ENCODE data around the gene MOB2. TPM values are rescaled to one million over a fixed set of nuclear protein-coding genes. Genes with fewer than 3 reads are reported as not detected.

The MOB2 gene
- total RNA-seq, 4 donors from 2014 or later: 84.8 to 126 (median 93.8) TPM

DNA sequence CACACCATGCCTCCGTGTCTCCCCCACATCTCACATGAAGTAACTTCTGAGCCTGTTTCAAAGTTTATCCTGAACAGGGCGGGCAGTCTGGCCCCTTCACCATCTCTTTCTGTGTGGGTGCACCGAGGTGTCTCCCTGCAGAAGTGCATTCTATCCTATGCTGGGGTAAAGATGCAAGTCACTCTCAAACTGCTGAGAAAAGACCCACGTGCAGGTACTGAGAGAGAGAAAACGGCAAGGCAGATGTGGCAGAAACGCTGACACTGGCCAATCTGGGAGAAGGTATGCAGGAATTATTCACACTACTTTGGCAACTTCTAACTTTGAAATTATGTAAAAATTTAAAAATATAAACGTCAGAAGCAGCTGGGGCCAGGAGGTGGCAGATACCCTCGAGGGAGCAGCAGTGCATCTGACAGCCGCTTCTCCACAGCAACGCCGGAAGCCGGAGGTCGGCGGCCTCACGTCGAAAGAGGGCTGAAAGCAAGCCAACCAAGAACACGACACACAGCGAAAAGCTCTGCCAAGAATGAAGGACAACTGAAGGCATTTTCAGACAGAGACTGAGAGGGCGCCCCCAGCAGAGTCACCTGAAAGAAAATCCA is 34.2 kb upstream of the MOB2 start:
- no peak for DNase-seq (ENCODE audit: low spot score in 2 of 2)
- TF ChIP-seq, protein P1, sequence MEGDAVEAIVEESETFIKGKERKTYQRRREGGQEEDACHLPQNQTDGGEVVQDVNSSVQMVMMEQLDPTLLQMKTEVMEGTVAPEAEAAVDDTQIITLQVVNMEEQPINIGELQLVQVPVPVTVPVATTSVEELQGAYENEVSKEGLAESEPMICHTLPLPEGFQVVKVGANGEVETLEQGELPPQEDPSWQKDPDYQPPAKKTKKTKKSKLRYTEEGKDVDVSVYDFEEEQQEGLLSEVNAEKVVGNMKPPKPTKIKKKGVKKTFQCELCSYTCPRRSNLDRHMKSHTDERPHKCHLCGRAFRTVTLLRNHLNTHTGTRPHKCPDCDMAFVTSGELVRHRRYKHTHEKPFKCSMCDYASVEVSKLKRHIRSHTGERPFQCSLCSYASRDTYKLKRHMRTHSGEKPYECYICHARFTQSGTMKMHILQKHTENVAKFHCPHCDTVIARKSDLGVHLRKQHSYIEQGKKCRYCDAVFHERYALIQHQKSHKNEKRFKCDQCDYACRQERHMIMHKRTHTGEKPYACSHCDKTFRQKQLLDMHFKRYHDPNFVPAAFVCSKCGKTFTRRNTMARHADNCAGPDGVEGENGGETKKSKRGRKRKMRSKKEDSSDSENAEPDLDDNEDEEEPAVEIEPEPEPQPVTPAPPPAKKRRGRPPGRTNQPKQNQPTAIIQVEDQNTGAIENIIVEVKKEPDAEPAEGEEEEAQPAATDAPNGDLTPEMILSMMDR (IDR thresholded peaks at IDR 0.05): no peak
- TF ChIP-seq POLR2A (IDR thresholded peaks at IDR 0.05): no peak
- no peak overlapping the region for H3K4me3 ChIP-seq (ENCODE audit: low read depth, poor library complexity, severe bottlenecking)
- intact Hi-C loops (cut with DNase I; ENCODE audit: low total_unique reads): no loop called here
- 48 to 60% methylated on average over 19 of the region's 19 CpGs for WGBS, 2 donors

DNA sequence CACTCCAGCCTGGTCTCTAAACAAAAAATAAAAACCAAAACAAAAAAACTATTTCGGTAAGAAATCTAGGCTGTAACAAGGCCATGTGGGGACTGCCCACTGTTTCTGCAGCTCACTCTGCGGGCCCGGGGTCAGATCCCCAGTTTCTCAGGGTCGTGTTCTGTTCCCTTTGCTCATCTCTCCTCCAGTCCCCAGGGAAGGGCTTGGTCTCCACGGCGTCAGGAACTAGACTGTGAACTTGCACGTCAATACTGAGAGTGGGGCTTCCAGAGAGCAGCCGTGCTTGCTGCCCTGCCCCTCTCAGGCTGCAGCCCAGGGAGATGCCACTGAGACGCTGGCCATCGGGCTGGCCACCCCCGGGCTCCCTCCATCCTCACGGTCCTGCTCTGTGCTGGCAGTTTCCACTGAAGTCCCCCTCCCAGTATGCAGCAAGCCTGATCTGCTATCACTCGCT is 33.7 kb upstream of the MOB2 start:
- TF ChIP-seq, protein P1 (IDR thresholded peaks at IDR 0.05): no peak
- no peak for TF ChIP-seq POLR2A (IDR thresholded peaks at IDR 0.05)
- intact Hi-C loops (cut with DNase I; ENCODE audit: low total_unique reads): no loop called here
- WGBS, 2 donors: 71 to 84% methylated on average over 13 of the region's 13 CpGs
- DNase-seq (ENCODE audit: low spot score in 2 of 2): no peak
- H3K4me3 ChIP-seq (ENCODE audit: low read depth, poor library complexity, severe bottlenecking): no peak overlapping the region

DNA sequence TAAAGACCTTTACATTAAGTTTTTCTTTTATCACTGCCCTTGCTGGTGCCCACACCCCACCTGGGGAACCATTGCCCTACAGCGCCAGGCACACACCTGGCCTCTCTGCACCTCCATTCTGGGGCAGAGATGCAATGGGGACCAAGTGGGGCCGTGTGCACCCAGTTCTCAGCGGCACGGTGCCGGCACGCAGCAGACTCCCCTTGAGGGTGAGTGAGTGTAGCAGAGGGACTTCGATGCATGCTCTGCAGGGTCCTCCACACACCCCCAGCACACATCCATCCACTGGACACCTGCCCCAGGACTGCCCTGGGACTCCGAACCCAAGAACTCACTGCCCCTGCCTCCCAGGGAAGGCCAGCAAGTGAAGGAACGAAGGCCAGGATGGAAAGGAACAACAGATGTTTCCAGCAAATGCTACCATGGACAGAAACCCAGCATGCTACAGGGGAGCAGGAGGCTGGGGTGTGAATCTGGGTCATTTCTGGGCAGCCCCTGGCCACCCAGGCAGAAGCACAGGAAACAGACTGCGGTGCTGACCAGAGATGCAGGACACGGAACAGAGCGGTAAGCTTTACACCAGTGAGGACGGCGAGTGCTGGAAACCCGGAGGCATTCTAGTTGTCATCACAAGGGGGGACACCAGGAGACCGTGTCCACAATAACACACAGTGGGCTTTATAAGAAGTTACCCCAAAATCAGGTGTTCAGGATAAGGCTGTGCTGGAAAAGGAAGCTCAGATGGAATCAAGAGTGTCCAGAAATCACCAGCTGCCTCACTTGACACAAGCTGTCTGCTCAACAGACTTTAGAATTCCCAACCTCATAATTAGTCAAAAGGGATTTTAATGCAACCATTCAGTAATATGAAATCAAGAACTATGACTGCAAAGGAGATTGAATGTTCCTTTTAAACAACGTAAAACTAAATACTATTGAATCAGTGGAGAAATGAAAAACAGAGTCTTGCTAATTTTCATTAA is 32.7 kb upstream of the MOB2 start:
- H3K4me3 ChIP-seq (ENCODE audit: low read depth, poor library complexity, severe bottlenecking): no peak overlapping the region
- WGBS, 2 donors: 93% methylated on average over 14 to 17 of the region's 17 CpGs
- DNase-seq (ENCODE audit: low spot score in 2 of 2): no peak
- intact Hi-C loops (cut with DNase I; ENCODE audit: low total_unique reads): loop anchor here (10.0 kb wide), 2 partner anchors 65 to 315 kb away; no protein-coding TSS in a partner anchor
- no peak for TF ChIP-seq POLR2A (IDR thresholded peaks at IDR 0.05)
- TF ChIP-seq, protein P1 (IDR thresholded peaks at IDR 0.05): no peak

DNA sequence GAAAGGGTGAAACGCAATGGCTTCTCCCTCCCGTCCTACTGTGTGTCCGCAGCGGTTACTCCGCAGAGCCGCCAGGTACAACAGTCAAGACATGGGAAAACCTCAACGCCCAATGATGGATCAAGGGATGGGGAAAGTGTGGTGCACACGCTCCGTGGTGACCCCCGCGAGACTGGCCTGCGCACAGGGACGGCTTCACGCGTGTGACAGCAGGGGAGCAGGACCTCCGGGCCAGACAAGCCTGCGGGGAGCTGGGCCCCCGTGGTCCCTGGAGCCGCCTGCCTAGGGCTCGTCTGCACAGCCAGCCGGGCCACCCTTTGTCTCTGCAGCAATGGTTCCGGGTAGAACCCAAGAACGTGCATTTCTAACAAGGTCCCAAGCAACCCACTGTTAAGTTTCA is 31.7 kb upstream of the MOB2 start:
- 93 to 97% methylated on average over 18 to 23 of the region's 23 CpGs for WGBS, 2 donors
- intact Hi-C loops (cut with DNase I; ENCODE audit: low total_unique reads): loop anchor here (10.0 kb wide), 2 partner anchors 64 to 314 kb away; no protein-coding TSS in a partner anchor
- H3K4me3 ChIP-seq (ENCODE audit: low read depth, poor library complexity, severe bottlenecking): no peak overlapping the region
- DNase-seq (ENCODE audit: low spot score in 2 of 2): no peak
- no peak for TF ChIP-seq POLR2A (IDR thresholded peaks at IDR 0.05)
- TF ChIP-seq, protein P1 (IDR thresholded peaks at IDR 0.05): no peak

DNA sequence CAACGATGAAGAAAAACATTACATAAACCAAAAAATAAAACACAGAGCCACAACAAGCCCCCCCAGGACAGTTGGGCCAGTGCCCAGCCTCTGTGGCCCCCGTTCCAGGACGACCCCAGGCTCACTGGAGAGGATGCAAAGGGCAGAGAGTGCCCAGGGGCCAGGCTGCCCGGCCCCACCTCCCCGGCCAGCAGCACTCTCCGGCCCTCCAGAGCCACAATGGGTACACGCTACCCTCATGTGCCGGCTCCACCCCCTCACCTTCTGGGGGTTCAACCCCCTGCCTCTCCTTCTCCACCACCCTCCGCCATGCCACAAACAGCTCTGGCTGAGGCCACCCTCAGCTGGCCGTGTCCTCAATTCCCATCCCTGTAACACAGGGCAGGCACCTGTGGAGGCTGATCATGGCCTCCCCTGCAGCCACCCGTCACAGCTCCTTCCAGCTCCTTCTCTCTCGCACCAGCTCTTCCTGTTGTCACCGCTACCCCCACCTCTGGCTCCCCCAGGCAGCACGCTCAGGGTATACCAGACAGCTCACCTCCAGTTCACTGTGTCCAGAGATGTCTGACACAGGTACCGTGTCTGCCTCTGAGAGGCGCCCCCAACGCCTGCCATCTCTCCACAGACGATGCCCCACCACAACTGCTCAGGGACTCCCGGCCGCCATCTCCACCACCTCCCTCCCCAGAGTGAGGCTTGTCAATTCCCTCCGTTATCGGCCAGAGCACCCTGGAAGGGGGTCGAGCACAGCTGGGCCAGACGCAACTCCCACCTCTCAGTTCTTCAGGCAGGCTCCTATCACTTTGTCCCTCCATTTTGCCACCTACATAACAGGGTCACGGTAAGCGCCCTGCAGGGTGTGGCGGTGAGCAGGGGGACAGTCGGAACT is 30.8 kb upstream of the MOB2 start:
- TF ChIP-seq, protein P1 (IDR thresholded peaks at IDR 0.05): no peak
- TF ChIP-seq POLR2A (IDR thresholded peaks at IDR 0.05): no peak
- no peak for DNase-seq (ENCODE audit: low spot score in 2 of 2)
- intact Hi-C loops (cut with DNase I; ENCODE audit: low total_unique reads): loop anchor here (10.0 kb wide), 2 partner anchors 63 to 313 kb away; no protein-coding TSS in a partner anchor
- H3K4me3 ChIP-seq (ENCODE audit: low read depth, poor library complexity, severe bottlenecking): no peak overlapping the region
- WGBS, 2 donors: 83 to 84% methylated on average over 28 of the region's 28 CpGs
